GM23338 (cell line): ENCODE data around the gene FHIT.
"Not testable (repeated sequence)": the region's sequence is repeated elsewhere in the genome, so short reads cannot be mapped to it uniquely, and the experiment has no call there.

Experiments
- CREB1 ChIP-seq: fragments of 250-450 bp; sonication (Bioruptor Pico); IDR thresholded peaks from 2 replicates; pipeline ENCODE4 v1.5.0; 2020; ENCODE audit warnings: low read depth, mild to moderate bottlenecking, moderate library complexity
- EZH2 ChIP-seq: fragments of 200-600 bp; sonication (generic); IDR thresholded peaks from one replicate; pipeline ENCODE4 v1.8.0; 2017; ENCODE audit warnings: antibody characterized with exemption, mild to moderate bottlenecking, low read depth; ENCODE audit not compliant: unreplicated experiment
- EZH2phosphoT487 ChIP-seq: fragments of 200-600 bp; sonication (generic); IDR thresholded peaks from one replicate; pipeline ENCODE4 v1.8.1; 2018; ENCODE audit warnings: antibody characterized with exemption; ENCODE audit not compliant: unreplicated experiment
- JUNB ChIP-seq: IDR thresholded peaks from one replicate; pipeline ENCODE4 v1.6.1; 2016; ENCODE audit warnings: antibody characterized with exemption; ENCODE audit not compliant: unreplicated experiment
- POLR2AphosphoS5 ChIP-seq: IDR thresholded peaks from 2 replicates; pipeline ENCODE4 v1.6.1; 2016; ENCODE audit warnings: antibody characterized with exemption, low read depth
- STAT1 ChIP-seq: IDR thresholded peaks from one replicate; pipeline ENCODE4 v1.6.1; 2016; ENCODE audit warnings: antibody characterized with exemption; ENCODE audit not compliant: unreplicated experiment
- ZNF114 ChIP-seq: fragments of 250-450 bp; sonication (Bioruptor Pico); IDR thresholded peaks from 2 replicates; pipeline ENCODE4 v1.5.0; 2020; ENCODE audit warnings: mild to moderate bottlenecking, moderate library complexity
- ZNF331 ChIP-seq: fragments of 250-450 bp; sonication (Bioruptor Pico); IDR thresholded peaks from 2 replicates; pipeline ENCODE4 v1.5.0; 2020; ENCODE audit warnings: low read depth, mild to moderate bottlenecking, moderate library complexity
- TF ChIP-seq, protein P1 (sequence below), 2 experiments: fragments of 200-600 bp in 1 of 2; sonication (generic) in 1 of 2; conservative IDR thresholded peaks; 2 replicates each; pipeline versions ENCODE4 v1.5.1 to v1.6.1; 2016 to 2017; ENCODE audit warnings: antibody characterized with exemption in 2 of 2, low read depth in 2 of 2, mild to moderate bottlenecking in 2 of 2, moderate library complexity in 1 of 2
- TF ChIP-seq, protein P2 (sequence below): IDR thresholded peaks from one replicate; pipeline ENCODE4 v1.6.1; 2018; ENCODE audit warnings: antibody characterized with exemption; ENCODE audit not compliant: unreplicated experiment
- TF ChIP-seq, protein P3 (sequence below): IDR thresholded peaks from 2 replicates; pipeline ENCODE4 v1.6.1; 2016; ENCODE audit warnings: antibody characterized with exemption
- TF ChIP-seq, protein P4 (sequence below): fragments of 250-450 bp; sonication (Bioruptor Pico); IDR thresholded peaks from 2 replicates; pipeline ENCODE4 v1.5.0; 2020; ENCODE audit warnings: mild to moderate bottlenecking, moderate library complexity

DNA sequence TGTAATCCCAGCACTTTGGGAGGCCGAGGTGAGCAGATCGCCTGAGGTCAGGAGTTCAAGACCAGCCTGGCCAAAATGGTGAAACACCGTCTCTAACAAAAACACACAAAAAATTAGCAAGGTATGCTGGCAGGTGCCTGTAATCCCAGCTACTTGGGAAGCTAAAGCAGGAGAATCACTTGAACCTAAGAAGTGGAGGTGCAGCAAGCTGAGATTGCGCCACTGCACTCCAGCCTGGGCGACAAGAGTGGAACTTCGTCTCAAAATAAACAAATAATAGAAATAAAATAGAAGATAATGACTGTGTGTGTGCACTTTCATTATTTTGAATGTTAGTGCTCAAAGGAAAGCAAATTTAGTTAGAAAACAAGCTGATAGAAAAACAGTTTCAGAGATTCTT, 234.2 kb downstream of the FHIT start:
- TF ChIP-seq, protein P1, sequence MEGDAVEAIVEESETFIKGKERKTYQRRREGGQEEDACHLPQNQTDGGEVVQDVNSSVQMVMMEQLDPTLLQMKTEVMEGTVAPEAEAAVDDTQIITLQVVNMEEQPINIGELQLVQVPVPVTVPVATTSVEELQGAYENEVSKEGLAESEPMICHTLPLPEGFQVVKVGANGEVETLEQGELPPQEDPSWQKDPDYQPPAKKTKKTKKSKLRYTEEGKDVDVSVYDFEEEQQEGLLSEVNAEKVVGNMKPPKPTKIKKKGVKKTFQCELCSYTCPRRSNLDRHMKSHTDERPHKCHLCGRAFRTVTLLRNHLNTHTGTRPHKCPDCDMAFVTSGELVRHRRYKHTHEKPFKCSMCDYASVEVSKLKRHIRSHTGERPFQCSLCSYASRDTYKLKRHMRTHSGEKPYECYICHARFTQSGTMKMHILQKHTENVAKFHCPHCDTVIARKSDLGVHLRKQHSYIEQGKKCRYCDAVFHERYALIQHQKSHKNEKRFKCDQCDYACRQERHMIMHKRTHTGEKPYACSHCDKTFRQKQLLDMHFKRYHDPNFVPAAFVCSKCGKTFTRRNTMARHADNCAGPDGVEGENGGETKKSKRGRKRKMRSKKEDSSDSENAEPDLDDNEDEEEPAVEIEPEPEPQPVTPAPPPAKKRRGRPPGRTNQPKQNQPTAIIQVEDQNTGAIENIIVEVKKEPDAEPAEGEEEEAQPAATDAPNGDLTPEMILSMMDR (conservative IDR thresholded peaks at IDR 0.05; ENCODE audit: low read depth in 2 of 2), result not testable (repeated sequence)
- TF ChIP-seq CREB1; EZH2phosphoT487; EZH2; POLR2AphosphoS5; JUNB; ZNF331 (CRISPR knock-in tag); ZNF114; STAT1: not testable (repeated sequence)
- TF ChIP-seq, protein P2, sequence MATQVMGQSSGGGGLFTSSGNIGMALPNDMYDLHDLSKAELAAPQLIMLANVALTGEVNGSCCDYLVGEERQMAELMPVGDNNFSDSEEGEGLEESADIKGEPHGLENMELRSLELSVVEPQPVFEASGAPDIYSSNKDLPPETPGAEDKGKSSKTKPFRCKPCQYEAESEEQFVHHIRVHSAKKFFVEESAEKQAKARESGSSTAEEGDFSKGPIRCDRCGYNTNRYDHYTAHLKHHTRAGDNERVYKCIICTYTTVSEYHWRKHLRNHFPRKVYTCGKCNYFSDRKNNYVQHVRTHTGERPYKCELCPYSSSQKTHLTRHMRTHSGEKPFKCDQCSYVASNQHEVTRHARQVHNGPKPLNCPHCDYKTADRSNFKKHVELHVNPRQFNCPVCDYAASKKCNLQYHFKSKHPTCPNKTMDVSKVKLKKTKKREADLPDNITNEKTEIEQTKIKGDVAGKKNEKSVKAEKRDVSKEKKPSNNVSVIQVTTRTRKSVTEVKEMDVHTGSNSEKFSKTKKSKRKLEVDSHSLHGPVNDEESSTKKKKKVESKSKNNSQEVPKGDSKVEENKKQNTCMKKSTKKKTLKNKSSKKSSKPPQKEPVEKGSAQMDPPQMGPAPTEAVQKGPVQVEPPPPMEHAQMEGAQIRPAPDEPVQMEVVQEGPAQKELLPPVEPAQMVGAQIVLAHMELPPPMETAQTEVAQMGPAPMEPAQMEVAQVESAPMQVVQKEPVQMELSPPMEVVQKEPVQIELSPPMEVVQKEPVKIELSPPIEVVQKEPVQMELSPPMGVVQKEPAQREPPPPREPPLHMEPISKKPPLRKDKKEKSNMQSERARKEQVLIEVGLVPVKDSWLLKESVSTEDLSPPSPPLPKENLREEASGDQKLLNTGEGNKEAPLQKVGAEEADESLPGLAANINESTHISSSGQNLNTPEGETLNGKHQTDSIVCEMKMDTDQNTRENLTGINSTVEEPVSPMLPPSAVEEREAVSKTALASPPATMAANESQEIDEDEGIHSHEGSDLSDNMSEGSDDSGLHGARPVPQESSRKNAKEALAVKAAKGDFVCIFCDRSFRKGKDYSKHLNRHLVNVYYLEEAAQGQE, result not testable (repeated sequence)
- TF ChIP-seq, protein P3, sequence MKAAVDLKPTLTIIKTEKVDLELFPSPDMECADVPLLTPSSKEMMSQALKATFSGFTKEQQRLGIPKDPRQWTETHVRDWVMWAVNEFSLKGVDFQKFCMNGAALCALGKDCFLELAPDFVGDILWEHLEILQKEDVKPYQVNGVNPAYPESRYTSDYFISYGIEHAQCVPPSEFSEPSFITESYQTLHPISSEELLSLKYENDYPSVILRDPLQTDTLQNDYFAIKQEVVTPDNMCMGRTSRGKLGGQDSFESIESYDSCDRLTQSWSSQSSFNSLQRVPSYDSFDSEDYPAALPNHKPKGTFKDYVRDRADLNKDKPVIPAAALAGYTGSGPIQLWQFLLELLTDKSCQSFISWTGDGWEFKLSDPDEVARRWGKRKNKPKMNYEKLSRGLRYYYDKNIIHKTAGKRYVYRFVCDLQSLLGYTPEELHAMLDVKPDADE, result not testable (repeated sequence)
- TF ChIP-seq, protein P4, sequence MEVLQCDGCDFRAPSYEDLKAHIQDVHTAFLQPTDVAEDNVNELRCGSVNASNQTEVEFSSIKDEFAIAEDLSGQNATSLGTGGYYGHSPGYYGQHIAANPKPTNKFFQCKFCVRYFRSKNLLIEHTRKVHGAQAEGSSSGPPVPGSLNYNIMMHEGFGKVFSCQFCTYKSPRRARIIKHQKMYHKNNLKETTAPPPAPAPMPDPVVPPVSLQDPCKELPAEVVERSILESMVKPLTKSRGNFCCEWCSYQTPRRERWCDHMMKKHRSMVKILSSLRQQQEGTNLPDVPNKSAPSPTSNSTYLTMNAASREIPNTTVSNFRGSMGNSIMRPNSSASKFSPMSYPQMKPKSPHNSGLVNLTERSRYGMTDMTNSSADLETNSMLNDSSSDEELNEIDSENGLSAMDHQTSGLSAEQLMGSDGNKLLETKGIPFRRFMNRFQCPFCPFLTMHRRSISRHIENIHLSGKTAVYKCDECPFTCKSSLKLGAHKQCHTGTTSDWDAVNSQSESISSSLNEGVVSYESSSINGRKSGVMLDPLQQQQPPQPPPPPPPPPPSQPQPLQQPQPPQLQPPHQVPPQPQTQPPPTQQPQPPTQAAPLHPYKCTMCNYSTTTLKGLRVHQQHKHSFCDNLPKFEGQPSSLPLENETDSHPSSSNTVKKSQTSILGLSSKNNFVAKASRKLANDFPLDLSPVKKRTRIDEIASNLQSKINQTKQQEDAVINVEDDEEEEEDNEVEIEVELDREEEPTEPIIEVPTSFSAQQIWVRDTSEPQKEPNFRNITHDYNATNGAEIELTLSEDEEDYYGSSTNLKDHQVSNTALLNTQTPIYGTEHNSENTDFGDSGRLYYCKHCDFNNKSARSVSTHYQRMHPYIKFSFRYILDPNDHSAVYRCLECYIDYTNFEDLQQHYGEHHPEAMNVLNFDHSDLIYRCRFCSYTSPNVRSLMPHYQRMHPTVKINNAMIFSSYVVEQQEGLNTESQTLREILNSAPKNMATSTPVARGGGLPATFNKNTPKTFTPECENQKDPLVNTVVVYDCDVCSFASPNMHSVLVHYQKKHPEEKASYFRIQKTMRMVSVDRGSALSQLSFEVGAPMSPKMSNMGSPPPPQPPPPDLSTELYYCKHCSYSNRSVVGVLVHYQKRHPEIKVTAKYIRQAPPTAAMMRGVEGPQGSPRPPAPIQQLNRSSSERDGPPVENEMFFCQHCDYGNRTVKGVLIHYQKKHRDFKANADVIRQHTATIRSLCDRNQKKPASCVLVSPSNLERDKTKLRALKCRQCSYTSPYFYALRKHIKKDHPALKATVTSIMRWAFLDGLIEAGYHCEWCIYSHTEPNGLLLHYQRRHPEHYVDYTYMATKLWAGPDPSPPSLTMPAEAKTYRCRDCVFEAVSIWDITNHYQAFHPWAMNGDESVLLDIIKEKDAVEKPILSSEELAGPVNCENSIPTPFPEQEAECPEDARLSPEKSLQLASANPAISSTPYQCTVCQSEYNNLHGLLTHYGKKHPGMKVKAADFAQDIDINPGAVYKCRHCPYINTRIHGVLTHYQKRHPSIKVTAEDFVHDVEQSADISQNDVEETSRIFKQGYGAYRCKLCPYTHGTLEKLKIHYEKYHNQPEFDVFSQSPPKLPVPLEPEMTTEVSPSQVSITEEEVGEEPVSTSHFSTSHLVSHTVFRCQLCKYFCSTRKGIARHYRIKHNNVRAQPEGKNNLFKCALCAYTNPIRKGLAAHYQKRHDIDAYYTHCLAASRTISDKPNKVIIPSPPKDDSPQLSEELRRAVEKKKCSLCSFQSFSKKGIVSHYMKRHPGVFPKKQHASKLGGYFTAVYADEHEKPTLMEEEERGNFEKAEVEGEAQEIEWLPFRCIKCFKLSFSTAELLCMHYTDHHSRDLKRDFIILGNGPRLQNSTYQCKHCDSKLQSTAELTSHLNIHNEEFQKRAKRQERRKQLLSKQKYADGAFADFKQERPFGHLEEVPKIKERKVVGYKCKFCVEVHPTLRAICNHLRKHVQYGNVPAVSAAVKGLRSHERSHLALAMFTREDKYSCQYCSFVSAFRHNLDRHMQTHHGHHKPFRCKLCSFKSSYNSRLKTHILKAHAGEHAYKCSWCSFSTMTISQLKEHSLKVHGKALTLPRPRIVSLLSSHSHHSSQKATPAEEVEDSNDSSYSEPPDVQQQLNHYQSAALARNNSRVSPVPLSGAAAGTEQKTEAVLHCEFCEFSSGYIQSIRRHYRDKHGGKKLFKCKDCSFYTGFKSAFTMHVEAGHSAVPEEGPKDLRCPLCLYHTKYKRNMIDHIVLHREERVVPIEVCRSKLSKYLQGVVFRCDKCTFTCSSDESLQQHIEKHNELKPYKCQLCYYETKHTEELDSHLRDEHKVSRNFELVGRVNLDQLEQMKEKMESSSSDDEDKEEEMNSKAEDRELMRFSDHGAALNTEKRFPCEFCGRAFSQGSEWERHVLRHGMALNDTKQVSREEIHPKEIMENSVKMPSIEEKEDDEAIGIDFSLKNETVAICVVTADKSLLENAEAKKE (CRISPR knock-in tag), result not testable (repeated sequence)
